Progenitor cell of endocrine pancreas (in vitro differentiated cells): ENCODE data around the gene C1QTNF1. TPM values are rescaled to one million over a fixed set of nuclear protein-coding genes. Genes with fewer than 3 reads are reported as not detected.

Experiments
- DNase-seq: peaks from one replicate; pipeline ENCODE4 v3.0.0; 2021; ENCODE audit warnings: low spot score; ENCODE audit not compliant: unreplicated experiment
- H3K27ac Mint-ChIP-seq: 2 replicates; pipeline ENCODE4 v1.8.0; 2021; ENCODE audit warnings: mild to moderate bottlenecking, moderate library complexity, mixed read lengths
- H3K27me3 Mint-ChIP-seq: 2 replicates; pipeline ENCODE4 v1.8.0; 2021; ENCODE audit warnings: mixed read lengths
- H3K36me3 Mint-ChIP-seq: 2 replicates; pipeline ENCODE4 v1.8.0; 2022; ENCODE audit warnings: mixed read lengths; ENCODE audit not compliant: insufficient read depth
- H3K4me1 Mint-ChIP-seq: 2 replicates; pipeline ENCODE4 v1.8.0; 2021; ENCODE audit warnings: low read depth, mixed read lengths
- H3K4me3 Mint-ChIP-seq: 2 replicates; pipeline ENCODE4 v1.8.0; 2021; ENCODE audit warnings: low read depth, mild to moderate bottlenecking, moderate library complexity, mixed read lengths
- H3K9me3 Mint-ChIP-seq: 2 replicates; pipeline ENCODE4 v1.8.0; 2021; ENCODE audit warnings: low read depth, mixed read lengths
- total RNA-seq: library from RNA; stranded (reverse); gene quantifications from 2 replicates; pipeline ENCODE4 v1.2.1, GENCODE V29; 2021
- TF ChIP-seq, protein P1 (sequence below): fragments of 200-600 bp; sonication (generic); IDR thresholded peaks from one replicate; pipeline ENCODE4 v1.5.0; 2021; ENCODE audit warnings: antibody characterized with exemption, mild to moderate bottlenecking; ENCODE audit not compliant: unreplicated experiment

Gene C1QTNF1
- total RNA-seq, 1 donor from 2014 or later, result 0.67 TPM

DNA sequence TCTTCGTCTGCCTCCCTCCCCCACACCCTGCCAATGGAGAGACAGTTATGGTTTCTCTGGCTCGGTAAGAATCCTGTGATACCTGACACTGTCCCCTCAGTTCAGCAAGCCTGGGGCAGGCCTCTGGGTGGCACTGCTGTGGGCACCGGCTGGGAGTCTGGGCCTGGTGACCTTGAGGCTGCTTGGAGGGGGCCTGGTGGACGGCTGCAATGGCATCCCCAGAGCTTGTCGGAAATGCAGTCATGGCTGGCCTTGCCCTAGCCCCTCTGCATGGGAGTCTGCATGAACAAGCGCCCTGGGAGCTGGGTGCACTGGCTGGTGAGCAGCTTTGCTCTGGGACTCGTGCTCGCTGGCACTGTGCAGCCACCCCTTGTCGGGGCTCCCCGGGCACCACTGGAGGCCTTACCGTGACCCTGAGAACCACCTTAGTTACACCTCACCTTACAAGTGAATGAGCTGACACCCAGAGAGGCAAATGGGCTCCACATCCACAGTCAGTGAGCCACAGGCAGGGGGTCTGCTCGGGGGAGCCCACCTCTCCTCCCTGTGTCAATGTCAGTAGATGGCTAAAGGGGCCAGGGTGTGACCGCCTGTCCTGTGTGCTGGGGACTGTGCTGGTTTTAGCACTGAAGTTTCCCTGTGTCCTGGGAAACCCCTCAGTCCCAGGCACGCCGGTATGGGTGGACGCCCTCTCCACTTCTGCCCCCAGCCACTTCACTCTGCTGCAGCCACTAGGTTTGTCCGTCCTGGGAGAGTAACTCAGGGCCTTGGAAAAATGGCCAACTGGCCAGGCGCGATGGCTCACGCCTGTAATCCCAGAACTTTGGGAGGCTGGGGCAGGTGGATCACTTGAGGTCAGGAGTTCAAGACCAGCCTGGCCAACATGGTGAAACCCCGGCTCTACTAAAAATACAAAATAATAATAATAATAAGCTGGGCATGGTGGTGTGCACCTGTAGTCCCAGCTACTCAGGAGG lies 45.7 kb upstream of the C1QTNF1 start:
- TF ChIP-seq, protein P1, sequence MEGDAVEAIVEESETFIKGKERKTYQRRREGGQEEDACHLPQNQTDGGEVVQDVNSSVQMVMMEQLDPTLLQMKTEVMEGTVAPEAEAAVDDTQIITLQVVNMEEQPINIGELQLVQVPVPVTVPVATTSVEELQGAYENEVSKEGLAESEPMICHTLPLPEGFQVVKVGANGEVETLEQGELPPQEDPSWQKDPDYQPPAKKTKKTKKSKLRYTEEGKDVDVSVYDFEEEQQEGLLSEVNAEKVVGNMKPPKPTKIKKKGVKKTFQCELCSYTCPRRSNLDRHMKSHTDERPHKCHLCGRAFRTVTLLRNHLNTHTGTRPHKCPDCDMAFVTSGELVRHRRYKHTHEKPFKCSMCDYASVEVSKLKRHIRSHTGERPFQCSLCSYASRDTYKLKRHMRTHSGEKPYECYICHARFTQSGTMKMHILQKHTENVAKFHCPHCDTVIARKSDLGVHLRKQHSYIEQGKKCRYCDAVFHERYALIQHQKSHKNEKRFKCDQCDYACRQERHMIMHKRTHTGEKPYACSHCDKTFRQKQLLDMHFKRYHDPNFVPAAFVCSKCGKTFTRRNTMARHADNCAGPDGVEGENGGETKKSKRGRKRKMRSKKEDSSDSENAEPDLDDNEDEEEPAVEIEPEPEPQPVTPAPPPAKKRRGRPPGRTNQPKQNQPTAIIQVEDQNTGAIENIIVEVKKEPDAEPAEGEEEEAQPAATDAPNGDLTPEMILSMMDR, result no peak
- Mint-ChIP-seq H3K9me3 (no peaks in the 10 kb centered on the region), H3K4me1 (peaks cover 3% of the 10 kb centered on the region), H3K27me3 (no peaks in the 10 kb centered on the region), H3K4me3 (no peak overlapping the region), H3K36me3 (no peaks in the 10 kb centered on the region), H3K27ac (no peak overlapping the region)
- no peak for DNase-seq

DNA sequence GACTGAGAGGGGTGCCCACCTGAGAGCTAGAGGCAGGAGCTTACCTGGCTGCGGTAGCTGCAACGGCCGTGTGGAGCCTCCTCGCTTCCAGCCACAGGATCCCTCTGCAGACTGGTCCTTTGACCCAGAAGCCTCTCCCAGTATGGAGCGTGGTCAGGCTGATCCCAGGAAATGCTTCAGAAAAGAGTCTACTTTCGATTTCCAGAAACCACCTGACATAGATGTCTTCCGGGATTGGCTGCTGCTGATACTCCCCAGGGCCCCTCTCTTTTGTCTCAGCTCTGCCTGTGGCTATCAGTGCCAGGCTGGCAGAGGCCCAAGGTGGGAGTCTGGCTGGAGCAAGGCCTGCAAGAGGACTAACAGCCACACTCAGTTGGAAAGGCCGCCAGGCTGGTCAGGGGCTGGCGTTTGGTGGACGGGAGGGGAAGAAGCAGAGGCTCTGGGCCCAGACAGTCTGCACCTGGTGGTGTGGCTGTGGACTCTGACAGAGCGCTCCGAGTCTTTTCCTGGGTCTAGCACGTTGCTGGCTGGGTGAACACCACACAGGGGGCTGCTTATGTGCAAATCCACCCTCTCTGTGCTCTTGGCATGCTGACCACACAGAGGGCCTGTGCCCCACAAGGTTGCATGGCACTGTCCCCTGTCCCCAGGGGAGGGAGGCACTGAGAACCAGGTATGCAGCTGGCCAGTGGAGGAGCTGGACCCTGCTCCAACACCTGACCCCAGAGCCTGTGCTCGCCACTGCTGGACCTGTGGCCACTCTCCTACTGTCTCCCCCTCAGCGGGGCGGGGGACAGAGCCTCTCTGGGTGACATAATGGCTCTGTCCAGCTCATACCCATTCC lies 44.0 kb upstream of the C1QTNF1 start, which contains the start of gene LGALS3BP:
TSS of gene LGALS3BP (minus strand) at position 144 of the 844 bp plus-strand sequence. CDS start 2,732 bp downstream, outside the sequence.
- H3K4me1 Mint-ChIP-seq, result peaks cover 3% of the 10 kb centered on the region
- H3K36me3 Mint-ChIP-seq, result no peaks in the 10 kb centered on the region
- H3K4me3 Mint-ChIP-seq, result peak within 1 kb of the TSS; percentile 40
- H3K27ac Mint-ChIP-seq, result peak within 1 kb of the TSS; percentile 81
- TF ChIP-seq, protein P1, result no peak
- H3K27me3 Mint-ChIP-seq, result no peaks in the 10 kb centered on the region
- no peaks in the 10 kb centered on the region for H3K9me3 Mint-ChIP-seq
- DNase-seq, result peak; percentile 19

DNA sequence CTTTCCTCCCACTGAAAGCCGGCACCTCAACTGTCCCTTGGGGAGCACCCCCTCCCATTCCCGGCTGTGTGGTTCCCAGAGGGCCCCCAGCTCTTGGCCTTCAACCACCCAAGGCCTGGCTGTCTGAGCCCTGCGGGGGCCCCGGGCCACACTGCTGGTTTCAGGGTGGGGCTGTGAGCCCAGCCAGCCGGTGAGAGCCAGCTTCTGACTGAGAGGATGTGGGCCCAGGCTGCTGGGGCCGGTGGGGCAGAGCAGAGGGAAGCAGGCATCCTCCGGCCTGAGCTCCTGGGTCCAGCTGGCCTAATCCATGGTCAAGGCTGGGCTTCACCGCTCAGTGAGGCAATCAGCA lies 43.4 kb upstream of the C1QTNF1 start:
- no peak for DNase-seq
- Mint-ChIP-seq H3K27ac (no peak overlapping the region), H3K4me1 (peaks cover 3% of the 10 kb centered on the region), H3K9me3 (no peaks in the 10 kb centered on the region), H3K36me3 (no peaks in the 10 kb centered on the region), H3K27me3 (no peaks in the 10 kb centered on the region), H3K4me3 (no peak overlapping the region)
- TF ChIP-seq, protein P1, result no peak

DNA sequence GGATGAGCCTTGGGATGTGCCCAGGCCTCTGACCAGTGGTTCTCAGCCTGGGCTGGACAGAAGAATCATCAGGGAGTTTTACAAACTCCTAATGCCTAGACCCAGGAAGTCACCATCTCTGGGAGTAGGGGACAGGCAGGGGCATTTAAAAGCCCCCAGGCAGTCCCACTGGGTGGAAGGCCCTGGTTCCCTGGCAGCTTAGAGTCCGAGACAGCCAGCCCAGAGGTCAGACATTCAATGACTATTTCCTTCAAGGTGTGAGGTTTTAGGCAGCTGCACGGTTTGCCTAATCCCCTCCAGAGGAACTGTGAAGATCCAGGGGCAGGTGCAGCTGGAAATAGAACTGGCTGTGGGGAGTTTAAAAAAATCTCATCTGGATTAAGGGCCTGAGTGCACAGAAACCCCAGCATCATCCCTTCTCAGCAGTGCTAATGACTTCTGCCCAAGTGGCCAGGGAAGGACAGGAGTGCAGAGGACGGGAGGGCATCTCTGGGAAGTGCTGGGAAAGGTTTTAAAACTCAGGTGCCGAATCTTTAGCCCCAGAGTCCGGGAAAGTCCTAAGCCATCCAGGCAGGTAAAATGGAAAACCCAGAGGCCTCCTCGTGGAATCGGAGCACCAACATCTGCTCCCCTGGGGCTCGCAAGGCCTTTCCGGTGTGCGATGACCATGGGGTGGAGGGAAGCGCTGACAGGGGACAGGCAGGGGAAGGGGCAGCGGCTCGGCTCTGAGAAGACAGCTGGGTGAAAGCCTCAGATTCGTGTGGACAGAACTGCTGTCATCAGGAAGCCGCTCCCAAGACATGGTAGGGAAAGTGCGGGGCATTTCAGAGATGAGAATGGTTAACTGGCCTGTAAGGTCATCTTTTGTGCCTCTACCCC lies 42.7 kb upstream of the C1QTNF1 start:
- Mint-ChIP-seq H3K4me3 (no peak overlapping the region), H3K27ac (peak overlapping the region; percentile 64), H3K36me3 (no peaks in the 10 kb centered on the region), H3K27me3 (no peaks in the 10 kb centered on the region), H3K9me3 (no peaks in the 10 kb centered on the region), H3K4me1 (peaks cover 3% of the 10 kb centered on the region)
- TF ChIP-seq, protein P1, result no peak
- no peak for DNase-seq
